WTC11 (cell line): ENCODE results near the gene ZNF81. TPM values are rescaled to one million over a fixed set of nuclear protein-coding genes. Genes with fewer than 3 reads are reported as not detected.

Experiments
- ATAC-seq: fragments of 200-7000 bp; cut with Tn5 transposase; 2 replicates; pipeline ENCODE4 v1.10.0; 2021; ENCODE audit warnings: mild to moderate bottlenecking, moderate library complexity
- CTCF ChIA-PET: fragments of 300-600 bp; sonication (Branson Sonifier 250); formaldehyde crosslinking; loops from one replicate; lab custom pipeline; 2021; ENCODE audit warnings: antibody characterized with exemption; lab: Charles Lee
- POLR2A ChIA-PET: fragments of 350-600 bp; sonication (Branson Sonifier 250); formaldehyde crosslinking; loops from one replicate; lab custom pipeline; 2021; ENCODE audit warnings: antibody characterized with exemption; lab: Charles Lee
- DNase-seq: peaks from one replicate; pipeline ENCODE4 v3.0.0; 2021; ENCODE audit warnings: low spot score
- H3K27ac Mint-ChIP-seq: 2 replicates; pipeline ENCODE4 v1.8.0; 2021; ENCODE audit warnings: mixed read lengths
- H3K27me3 Mint-ChIP-seq: 2 replicates; pipeline ENCODE4 v1.8.0; 2021; ENCODE audit warnings: low read depth, mild to moderate bottlenecking, moderate library complexity, mixed read lengths
- H3K36me3 Mint-ChIP-seq: 2 replicates; pipeline ENCODE4 v1.8.0; 2021; ENCODE audit warnings: mixed read lengths
- H3K4me1 Mint-ChIP-seq: 2 replicates; pipeline ENCODE4 v1.8.0; 2022; ENCODE audit warnings: mixed read lengths
- H3K4me3 Mint-ChIP-seq: 2 replicates; pipeline ENCODE4 v1.8.0; 2021; ENCODE audit warnings: mild to moderate bottlenecking, moderate library complexity, mixed read lengths
- H3K9me3 Mint-ChIP-seq: 2 replicates; pipeline ENCODE4 v1.8.0; 2021; ENCODE audit warnings: mixed read lengths
- ATF1 ChIP-seq: sonication (generic); formaldehyde crosslinking; IDR thresholded peaks from 2 replicates; pipeline ENCODE4 v1.8.1; 2023; ENCODE audit warnings: mild to moderate bottlenecking, moderate library complexity, missing genetic modification reagents
- CREM ChIP-seq: sonication (generic); formaldehyde crosslinking; IDR thresholded peaks from 2 replicates; pipeline ENCODE4 v1.8.1; 2022; ENCODE audit warnings: mild to moderate bottlenecking, missing genetic modification reagents, moderate library complexity
- EMX1 ChIP-seq: fragments of 250-450 bp; sonication (Bioruptor Pico); IDR thresholded peaks from 2 replicates; pipeline ENCODE4 v1.8.0; 2021; ENCODE audit warnings: mild to moderate bottlenecking
- ETV6 ChIP-seq: sonication (generic); formaldehyde crosslinking; IDR thresholded peaks from 2 replicates; pipeline ENCODE4 v1.8.1; 2022; ENCODE audit warnings: mild to moderate bottlenecking, missing genetic modification reagents
- FOXK1 ChIP-seq: sonication (generic); formaldehyde crosslinking; IDR thresholded peaks from 2 replicates; pipeline ENCODE4 v1.8.0; 2022; ENCODE audit warnings: mild to moderate bottlenecking, moderate library complexity, missing genetic modification reagents
- HMGA2 ChIP-seq: fragments of 250-450 bp; sonication (Bioruptor Pico); IDR thresholded peaks from 2 replicates; pipeline ENCODE4 v1.4.0; 2021; ENCODE audit warnings: mild to moderate bottlenecking, moderate library complexity
- JAZF1 ChIP-seq: fragments of 250-450 bp; sonication (Bioruptor Pico); IDR thresholded peaks from 2 replicates; pipeline ENCODE4 v1.9.0; 2021; ENCODE audit warnings: moderate library complexity, mild to moderate bottlenecking, inconsistent platforms
- JUN ChIP-seq: sonication (generic); formaldehyde crosslinking; IDR thresholded peaks from 2 replicates; pipeline ENCODE4 v1.8.0; 2023; ENCODE audit warnings: mild to moderate bottlenecking, missing genetic modification reagents
- NFYB ChIP-seq: sonication (generic); formaldehyde crosslinking; conservative IDR thresholded peaks from 2 replicates; pipeline ENCODE4 v1.8.0; 2022; ENCODE audit warnings: low read depth, missing genetic modification reagents
- SMAD4 ChIP-seq: sonication (generic); formaldehyde crosslinking; IDR thresholded peaks from 2 replicates; pipeline ENCODE4 v1.8.0; 2022; ENCODE audit warnings: mild to moderate bottlenecking, missing genetic modification reagents
- SP1 ChIP-seq: sonication (generic); formaldehyde crosslinking; conservative IDR thresholded peaks from 2 replicates; pipeline ENCODE4 v1.8.1; 2022; ENCODE audit warnings: missing genetic modification reagents
- TEAD4 ChIP-seq: sonication (generic); formaldehyde crosslinking; IDR thresholded peaks from 2 replicates; pipeline ENCODE4 v1.8.0; 2022; ENCODE audit warnings: mild to moderate bottlenecking, missing genetic modification reagents
- ZNF423 ChIP-seq: fragments of 250-450 bp; sonication (Bioruptor Pico); IDR thresholded peaks from 2 replicates; pipeline ENCODE4 v2.1.2; 2022; ENCODE audit warnings: mild to moderate bottlenecking, moderate library complexity
- total RNA-seq: library from RNA; stranded (reverse); gene quantifications from 3 replicates; pipeline ENCODE4 v1.2.3, GENCODE V29; 2021
- TF ChIP-seq, protein P1 (sequence below): sonication (generic); formaldehyde crosslinking; IDR thresholded peaks from 2 replicates; pipeline ENCODE4 v1.8.1; 2022; ENCODE audit warnings: low read depth, missing genetic modification reagents, borderline replicate concordance
- TF ChIP-seq, protein P2 (sequence below): sonication (generic); formaldehyde crosslinking; IDR thresholded peaks from 2 replicates; pipeline ENCODE4 v1.8.0; 2022; ENCODE audit warnings: mild to moderate bottlenecking, missing genetic modification reagents
- TF ChIP-seq, protein P3 (sequence below): sonication (generic); formaldehyde crosslinking; IDR thresholded peaks from 2 replicates; pipeline ENCODE4 v1.8.1; 2022; ENCODE audit warnings: low read depth, mild to moderate bottlenecking, moderate library complexity, missing genetic modification reagents, borderline replicate concordance
- TF ChIP-seq, protein P4 (sequence below): sonication (generic); formaldehyde crosslinking; IDR thresholded peaks from 2 replicates; pipeline ENCODE4 v1.8.0; 2023; ENCODE audit warnings: mild to moderate bottlenecking, missing genetic modification reagents
- TF ChIP-seq, protein P5 (sequence below): fragments of 250-450 bp; sonication (Bioruptor Pico); IDR thresholded peaks from 2 replicates; pipeline ENCODE4 v1.9.0; 2021; ENCODE audit warnings: mild to moderate bottlenecking
- TF ChIP-seq, protein P6 (sequence below): sonication (generic); formaldehyde crosslinking; IDR thresholded peaks from 2 replicates; pipeline ENCODE4 v1.8.1; 2023; ENCODE audit warnings: mild to moderate bottlenecking, moderate library complexity, missing genetic modification reagents
- TF ChIP-seq, protein P7 (sequence below): sonication (generic); formaldehyde crosslinking; IDR thresholded peaks from 2 replicates; pipeline ENCODE4 v1.8.0; 2022; ENCODE audit warnings: mild to moderate bottlenecking, missing genetic modification reagents
- TF ChIP-seq, protein P8 (sequence below): fragments of 250-450 bp; sonication (Bioruptor Pico); IDR thresholded peaks from 2 replicates; pipeline ENCODE4 v1.9.0; 2021; ENCODE audit warnings: moderate library complexity, mild to moderate bottlenecking, inconsistent platforms, borderline replicate concordance

Gene ZNF81
- total RNA-seq, 1 experiment from 2014 or later = 12.0 TPM

DNA sequence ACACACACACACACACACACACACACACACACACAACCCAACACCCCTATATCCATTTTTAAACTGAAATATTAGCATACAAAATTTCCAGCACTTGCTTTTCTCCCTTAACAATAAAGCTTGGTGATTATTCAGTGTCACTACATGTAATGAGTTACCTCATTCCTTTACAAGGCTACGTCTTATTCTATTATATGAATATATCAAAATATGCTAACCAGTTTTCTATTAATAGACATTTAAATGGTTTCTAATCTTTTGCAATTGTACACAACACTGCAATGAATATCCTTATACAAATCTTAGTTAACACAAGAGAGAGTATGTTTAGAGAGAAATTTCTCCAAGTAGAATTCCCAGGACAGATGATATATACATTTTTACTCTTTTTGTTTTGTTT, 14.2 kb downstream of the ZNF81 start (continued):
- TF ChIP-seq, protein P1, sequence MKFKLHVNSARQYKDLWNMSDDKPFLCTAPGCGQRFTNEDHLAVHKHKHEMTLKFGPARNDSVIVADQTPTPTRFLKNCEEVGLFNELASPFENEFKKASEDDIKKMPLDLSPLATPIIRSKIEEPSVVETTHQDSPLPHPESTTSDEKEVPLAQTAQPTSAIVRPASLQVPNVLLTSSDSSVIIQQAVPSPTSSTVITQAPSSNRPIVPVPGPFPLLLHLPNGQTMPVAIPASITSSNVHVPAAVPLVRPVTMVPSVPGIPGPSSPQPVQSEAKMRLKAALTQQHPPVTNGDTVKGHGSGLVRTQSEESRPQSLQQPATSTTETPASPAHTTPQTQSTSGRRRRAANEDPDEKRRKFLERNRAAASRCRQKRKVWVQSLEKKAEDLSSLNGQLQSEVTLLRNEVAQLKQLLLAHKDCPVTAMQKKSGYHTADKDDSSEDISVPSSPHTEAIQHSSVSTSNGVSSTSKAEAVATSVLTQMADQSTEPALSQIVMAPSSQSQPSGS (CRISPR knock-in tag) = no peak
- no peak for TF ChIP-seq HMGA2 (CRISPR knock-in tag)
- TF ChIP-seq, all 79 proteins: peak for 0

DNA sequence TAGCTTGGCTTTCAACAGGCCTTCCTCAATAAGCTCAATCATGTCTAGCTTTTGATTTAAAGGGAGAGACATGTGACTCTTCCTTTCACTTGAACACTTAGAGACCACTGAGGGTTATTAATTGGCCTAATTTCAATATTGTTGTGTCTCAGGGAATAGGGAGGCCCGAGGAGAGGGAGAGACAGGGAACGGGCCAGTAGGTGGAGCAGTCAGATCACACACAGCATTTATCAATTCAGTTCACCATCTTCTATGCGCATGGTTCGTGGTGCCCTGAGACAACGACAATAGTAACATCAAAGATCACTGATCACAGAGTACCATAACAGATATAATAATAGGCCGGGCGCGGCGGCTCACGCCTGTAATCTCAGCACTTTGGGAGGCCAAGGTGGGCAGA, 17.8 kb downstream of the ZNF81 start:
- no peaks in the 10 kb centered on the region; the same call in 1 of the 2 replicates for H3K4me1 Mint-ChIP-seq
- peaks cover 12% of the 10 kb centered on the region for H3K36me3 Mint-ChIP-seq
- TF ChIP-seq ETV6 = no peak
- no peak for TF ChIP-seq CREM (CRISPR knock-in tag)
- TF ChIP-seq SMAD4 (CRISPR knock-in tag) = no peak
- TF ChIP-seq EMX1 = no peak
- no peak for TF ChIP-seq JAZF1 (CRISPR knock-in tag)
- TF ChIP-seq SP1 (CRISPR knock-in tag) = no peak
- TF ChIP-seq ZNF423 (CRISPR knock-in tag) = no peak
- no peak for TF ChIP-seq FOXK1 (CRISPR knock-in tag)
- TF ChIP-seq, protein P2, sequence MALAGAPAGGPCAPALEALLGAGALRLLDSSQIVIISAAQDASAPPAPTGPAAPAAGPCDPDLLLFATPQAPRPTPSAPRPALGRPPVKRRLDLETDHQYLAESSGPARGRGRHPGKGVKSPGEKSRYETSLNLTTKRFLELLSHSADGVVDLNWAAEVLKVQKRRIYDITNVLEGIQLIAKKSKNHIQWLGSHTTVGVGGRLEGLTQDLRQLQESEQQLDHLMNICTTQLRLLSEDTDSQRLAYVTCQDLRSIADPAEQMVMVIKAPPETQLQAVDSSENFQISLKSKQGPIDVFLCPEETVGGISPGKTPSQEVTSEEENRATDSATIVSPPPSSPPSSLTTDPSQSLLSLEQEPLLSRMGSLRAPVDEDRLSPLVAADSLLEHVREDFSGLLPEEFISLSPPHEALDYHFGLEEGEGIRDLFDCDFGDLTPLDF (CRISPR knock-in tag) = no peak
- no peak for TF ChIP-seq NFYB (CRISPR knock-in tag)
- TF ChIP-seq, protein P3, sequence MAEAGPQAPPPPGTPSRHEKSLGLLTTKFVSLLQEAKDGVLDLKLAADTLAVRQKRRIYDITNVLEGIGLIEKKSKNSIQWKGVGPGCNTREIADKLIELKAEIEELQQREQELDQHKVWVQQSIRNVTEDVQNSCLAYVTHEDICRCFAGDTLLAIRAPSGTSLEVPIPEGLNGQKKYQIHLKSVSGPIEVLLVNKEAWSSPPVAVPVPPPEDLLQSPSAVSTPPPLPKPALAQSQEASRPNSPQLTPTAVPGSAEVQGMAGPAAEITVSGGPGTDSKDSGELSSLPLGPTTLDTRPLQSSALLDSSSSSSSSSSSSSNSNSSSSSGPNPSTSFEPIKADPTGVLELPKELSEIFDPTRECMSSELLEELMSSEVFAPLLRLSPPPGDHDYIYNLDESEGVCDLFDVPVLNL (CRISPR knock-in tag) = no peak
- no peak for TF ChIP-seq TEAD4 (CRISPR knock-in tag)
- TF ChIP-seq, protein P4, sequence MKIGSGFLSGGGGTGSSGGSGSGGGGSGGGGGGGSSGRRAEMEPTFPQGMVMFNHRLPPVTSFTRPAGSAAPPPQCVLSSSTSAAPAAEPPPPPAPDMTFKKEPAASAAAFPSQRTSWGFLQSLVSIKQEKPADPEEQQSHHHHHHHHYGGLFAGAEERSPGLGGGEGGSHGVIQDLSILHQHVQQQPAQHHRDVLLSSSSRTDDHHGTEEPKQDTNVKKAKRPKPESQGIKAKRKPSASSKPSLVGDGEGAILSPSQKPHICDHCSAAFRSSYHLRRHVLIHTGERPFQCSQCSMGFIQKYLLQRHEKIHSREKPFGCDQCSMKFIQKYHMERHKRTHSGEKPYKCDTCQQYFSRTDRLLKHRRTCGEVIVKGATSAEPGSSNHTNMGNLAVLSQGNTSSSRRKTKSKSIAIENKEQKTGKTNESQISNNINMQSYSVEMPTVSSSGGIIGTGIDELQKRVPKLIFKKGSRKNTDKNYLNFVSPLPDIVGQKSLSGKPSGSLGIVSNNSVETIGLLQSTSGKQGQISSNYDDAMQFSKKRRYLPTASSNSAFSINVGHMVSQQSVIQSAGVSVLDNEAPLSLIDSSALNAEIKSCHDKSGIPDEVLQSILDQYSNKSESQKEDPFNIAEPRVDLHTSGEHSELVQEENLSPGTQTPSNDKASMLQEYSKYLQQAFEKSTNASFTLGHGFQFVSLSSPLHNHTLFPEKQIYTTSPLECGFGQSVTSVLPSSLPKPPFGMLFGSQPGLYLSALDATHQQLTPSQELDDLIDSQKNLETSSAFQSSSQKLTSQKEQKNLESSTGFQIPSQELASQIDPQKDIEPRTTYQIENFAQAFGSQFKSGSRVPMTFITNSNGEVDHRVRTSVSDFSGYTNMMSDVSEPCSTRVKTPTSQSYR = no peak
- TF ChIP-seq, protein P5, sequence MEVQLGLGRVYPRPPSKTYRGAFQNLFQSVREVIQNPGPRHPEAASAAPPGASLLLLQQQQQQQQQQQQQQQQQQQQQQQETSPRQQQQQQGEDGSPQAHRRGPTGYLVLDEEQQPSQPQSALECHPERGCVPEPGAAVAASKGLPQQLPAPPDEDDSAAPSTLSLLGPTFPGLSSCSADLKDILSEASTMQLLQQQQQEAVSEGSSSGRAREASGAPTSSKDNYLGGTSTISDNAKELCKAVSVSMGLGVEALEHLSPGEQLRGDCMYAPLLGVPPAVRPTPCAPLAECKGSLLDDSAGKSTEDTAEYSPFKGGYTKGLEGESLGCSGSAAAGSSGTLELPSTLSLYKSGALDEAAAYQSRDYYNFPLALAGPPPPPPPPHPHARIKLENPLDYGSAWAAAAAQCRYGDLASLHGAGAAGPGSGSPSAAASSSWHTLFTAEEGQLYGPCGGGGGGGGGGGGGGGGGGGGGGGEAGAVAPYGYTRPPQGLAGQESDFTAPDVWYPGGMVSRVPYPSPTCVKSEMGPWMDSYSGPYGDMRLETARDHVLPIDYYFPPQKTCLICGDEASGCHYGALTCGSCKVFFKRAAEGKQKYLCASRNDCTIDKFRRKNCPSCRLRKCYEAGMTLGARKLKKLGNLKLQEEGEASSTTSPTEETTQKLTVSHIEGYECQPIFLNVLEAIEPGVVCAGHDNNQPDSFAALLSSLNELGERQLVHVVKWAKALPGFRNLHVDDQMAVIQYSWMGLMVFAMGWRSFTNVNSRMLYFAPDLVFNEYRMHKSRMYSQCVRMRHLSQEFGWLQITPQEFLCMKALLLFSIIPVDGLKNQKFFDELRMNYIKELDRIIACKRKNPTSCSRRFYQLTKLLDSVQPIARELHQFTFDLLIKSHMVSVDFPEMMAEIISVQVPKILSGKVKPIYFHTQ (CRISPR knock-in tag) = no peak
- no peak for TF ChIP-seq ATF1 (CRISPR knock-in tag)
- TF ChIP-seq, protein P6, sequence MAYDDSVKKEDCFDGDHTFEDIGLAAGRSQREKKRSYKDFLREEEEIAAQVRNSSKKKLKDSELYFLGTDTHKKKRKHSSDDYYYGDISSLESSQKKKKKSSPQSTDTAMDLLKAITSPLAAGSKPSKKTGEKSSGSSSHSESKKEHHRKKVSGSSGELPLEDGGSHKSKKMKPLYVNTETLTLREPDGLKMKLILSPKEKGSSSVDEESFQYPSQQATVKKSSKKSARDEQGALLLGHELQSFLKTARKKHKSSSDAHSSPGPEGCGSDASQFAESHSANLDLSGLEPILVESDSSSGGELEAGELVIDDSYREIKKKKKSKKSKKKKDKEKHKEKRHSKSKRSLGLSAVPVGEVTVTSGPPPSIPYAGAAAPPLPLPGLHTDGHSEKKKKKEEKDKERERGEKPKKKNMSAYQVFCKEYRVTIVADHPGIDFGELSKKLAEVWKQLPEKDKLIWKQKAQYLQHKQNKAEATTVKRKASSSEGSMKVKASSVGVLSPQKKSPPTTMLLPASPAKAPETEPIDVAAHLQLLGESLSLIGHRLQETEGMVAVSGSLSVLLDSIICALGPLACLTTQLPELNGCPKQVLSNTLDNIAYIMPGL (CRISPR knock-in tag) = no peak
- TF ChIP-seq, protein P7, sequence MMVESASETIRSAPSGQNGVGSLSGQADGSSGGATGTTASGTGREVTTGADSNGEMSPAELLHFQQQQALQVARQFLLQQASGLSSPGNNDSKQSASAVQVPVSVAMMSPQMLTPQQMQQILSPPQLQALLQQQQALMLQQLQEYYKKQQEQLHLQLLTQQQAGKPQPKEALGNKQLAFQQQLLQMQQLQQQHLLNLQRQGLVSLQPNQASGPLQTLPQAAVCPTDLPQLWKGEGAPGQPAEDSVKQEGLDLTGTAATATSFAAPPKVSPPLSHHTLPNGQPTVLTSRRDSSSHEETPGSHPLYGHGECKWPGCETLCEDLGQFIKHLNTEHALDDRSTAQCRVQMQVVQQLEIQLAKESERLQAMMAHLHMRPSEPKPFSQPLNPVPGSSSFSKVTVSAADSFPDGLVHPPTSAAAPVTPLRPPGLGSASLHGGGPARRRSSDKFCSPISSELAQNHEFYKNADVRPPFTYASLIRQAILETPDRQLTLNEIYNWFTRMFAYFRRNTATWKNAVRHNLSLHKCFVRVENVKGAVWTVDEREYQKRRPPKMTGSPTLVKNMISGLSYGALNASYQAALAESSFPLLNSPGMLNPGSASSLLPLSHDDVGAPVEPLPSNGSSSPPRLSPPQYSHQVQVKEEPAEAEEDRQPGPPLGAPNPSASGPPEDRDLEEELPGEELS (CRISPR knock-in tag) = no peak
- no peak for TF ChIP-seq JUN (CRISPR knock-in tag)
- TF ChIP-seq, protein P8, sequence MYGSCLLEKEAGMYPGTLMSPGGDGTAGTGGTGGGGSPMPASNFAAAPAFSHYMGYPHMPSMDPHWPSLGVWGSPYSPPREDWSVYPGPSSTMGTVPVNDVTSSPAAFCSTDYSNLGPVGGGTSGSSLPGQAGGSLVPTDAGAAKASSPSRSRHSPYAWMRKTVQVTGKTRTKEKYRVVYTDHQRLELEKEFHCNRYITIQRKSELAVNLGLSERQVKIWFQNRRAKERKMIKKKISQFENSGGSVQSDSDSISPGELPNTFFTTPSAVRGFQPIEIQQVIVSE = no peak
- TF ChIP-seq, all 79 proteins: peak for 0
- no peaks in the 10 kb centered on the region for H3K9me3 Mint-ChIP-seq
- ATAC-seq (peak; percentile 51; the same call in 1 of the 2 replicates), DNase-seq (peak; percentile 29)
- CTCF ChIA-PET = interaction anchor here (1.2 to 1.8 kb wide), 4 partner anchors 17 to 172 kb away, joined by 3 to 7 read pairs (median 6); partner anchors contain the start of gene ZNF81
- POLR2A ChIA-PET = no interaction called here
- no peaks in the 10 kb centered on the region for H3K27me3 Mint-ChIP-seq
- H3K27ac Mint-ChIP-seq = peak overlapping the region; percentile 61
- no peak overlapping the region for H3K4me3 Mint-ChIP-seq
